Measurements from ENCODE around the gene TFR2. TPM values are rescaled to one million over a fixed set of nuclear protein-coding genes. Genes with fewer than 3 reads are reported as not detected.

Gene TFR2
- total RNA-seq, 1 donor from 2014 or later = 0.50 TPM

GRCh38 chr7:100683659-100684533, 42.5 kb upstream of the TFR2 start:
- no peak for TF ChIP-seq CTCF (IDR thresholded peaks at IDR 0.05; ENCODE audit: insufficient read depth, low read depth, low read length)
- no peak for TF ChIP-seq EZH2 (IDR thresholded peaks at IDR 0.05; ENCODE audit: insufficient read depth, low read length)
- Histone ChIP-seq H3K27ac (ENCODE audit: low read depth, low read length) (no peak overlapping the region), H3K4me1 (ENCODE audit: insufficient read depth, low read length) (peaks cover 19% of the 10 kb centered on the region), H3K4me3 (ENCODE audit: insufficient read depth, low read depth, low read length) (no peak overlapping the region), H3K4me2 (ENCODE audit: low read length) (no peak overlapping the region), H3K9ac (ENCODE audit: low read length) (no peak overlapping the region), H3K36me3 (ENCODE audit: insufficient read depth, low read length) (peaks cover 7% of the 10 kb centered on the region), H3K27me3 (ENCODE audit: insufficient read depth, low read length) (no peaks in the 10 kb centered on the region), H3K79me2 (ENCODE audit: insufficient read depth, low read length) (peaks cover 8% of the 10 kb centered on the region), H4K20me1 (ENCODE audit: insufficient read depth, low read length) (peaks cover 51% of the 10 kb centered on the region), H2AFZ (ENCODE audit: low read depth, low read length) (no peak overlapping the region), H3K9me3 (ENCODE audit: insufficient read depth, low read depth, low read length) (no peaks in the 10 kb centered on the region)
- Mint-ChIP-seq H3K9me3 (ENCODE audit: unreplicated experiment) (peaks cover 2% of the 10 kb centered on the region), H3K36me3 (ENCODE audit: low read depth, unreplicated experiment) (peaks cover 7% of the 10 kb centered on the region), H3K4me1 (ENCODE audit: low read depth, unreplicated experiment) (peaks cover 6% of the 10 kb centered on the region), H3K27me3 (ENCODE audit: low read depth, unreplicated experiment) (no peaks in the 10 kb centered on the region), H3K4me3 (ENCODE audit: unreplicated experiment) (no peak overlapping the region), H3K27ac (ENCODE audit: unreplicated experiment) (no peak overlapping the region)
- FAIRE-seq (no peak), DNase-seq (ENCODE audit: low read depth) (no peak)

GRCh38 chr7:100682991-100683658, 41.8 kb upstream of the TFR2 start:
- no peak overlapping the region for H3K27ac Mint-ChIP-seq (ENCODE audit: unreplicated experiment)
- peaks cover 7% of the 10 kb centered on the region for H3K36me3 ChIP-seq (ENCODE audit: insufficient read depth, low read length)
- peaks cover 48% of the 10 kb centered on the region for H4K20me1 ChIP-seq (ENCODE audit: insufficient read depth, low read length)
- peaks cover 8% of the 10 kb centered on the region for H3K36me3 Mint-ChIP-seq (ENCODE audit: low read depth, unreplicated experiment)
- H3K27me3 ChIP-seq (ENCODE audit: insufficient read depth, low read length) = no peaks in the 10 kb centered on the region
- H3K9me3 Mint-ChIP-seq (ENCODE audit: unreplicated experiment) = no peaks in the 10 kb centered on the region
- H3K27me3 Mint-ChIP-seq (ENCODE audit: low read depth, unreplicated experiment) = no peaks in the 10 kb centered on the region
- H3K9me3 ChIP-seq (ENCODE audit: insufficient read depth, low read depth, low read length) = no peaks in the 10 kb centered on the region
- no peak overlapping the region for H2AFZ ChIP-seq (ENCODE audit: low read depth, low read length)
- TF ChIP-seq CTCF (IDR thresholded peaks at IDR 0.05; ENCODE audit: insufficient read depth, low read depth, low read length) = no peak
- TF ChIP-seq EZH2 (IDR thresholded peaks at IDR 0.05; ENCODE audit: insufficient read depth, low read length) = no peak
- DNase-seq (ENCODE audit: low read depth) = no peak
- no peak for FAIRE-seq
- no peak overlapping the region for H3K9ac ChIP-seq (ENCODE audit: low read length)
- no peak overlapping the region for H3K4me3 ChIP-seq (ENCODE audit: insufficient read depth, low read depth, low read length)
- H3K79me2 ChIP-seq (ENCODE audit: insufficient read depth, low read length) = peaks cover 5% of the 10 kb centered on the region
- no peak overlapping the region for H3K4me3 Mint-ChIP-seq (ENCODE audit: unreplicated experiment)
- peaks cover 5% of the 10 kb centered on the region for H3K4me1 Mint-ChIP-seq (ENCODE audit: low read depth, unreplicated experiment)
- no peak overlapping the region for H3K4me2 ChIP-seq (ENCODE audit: low read length)
- H3K4me1 ChIP-seq (ENCODE audit: insufficient read depth, low read length) = peaks cover 14% of the 10 kb centered on the region
- H3K27ac ChIP-seq (ENCODE audit: low read depth, low read length) = no peak overlapping the region
